GM21526 (cell line): ENCODE data around the gene HACE1.

ENCODE experiments used
- ATAC-seq: cut with Tn5 transposase; IDR thresholded peaks from one replicate; pipeline ENCODE4 v1.9.1; 2021; ENCODE audit warnings: moderate library complexity; ENCODE audit not compliant: unreplicated experiment, low FRiP score

The HACE1 gene

DNA sequence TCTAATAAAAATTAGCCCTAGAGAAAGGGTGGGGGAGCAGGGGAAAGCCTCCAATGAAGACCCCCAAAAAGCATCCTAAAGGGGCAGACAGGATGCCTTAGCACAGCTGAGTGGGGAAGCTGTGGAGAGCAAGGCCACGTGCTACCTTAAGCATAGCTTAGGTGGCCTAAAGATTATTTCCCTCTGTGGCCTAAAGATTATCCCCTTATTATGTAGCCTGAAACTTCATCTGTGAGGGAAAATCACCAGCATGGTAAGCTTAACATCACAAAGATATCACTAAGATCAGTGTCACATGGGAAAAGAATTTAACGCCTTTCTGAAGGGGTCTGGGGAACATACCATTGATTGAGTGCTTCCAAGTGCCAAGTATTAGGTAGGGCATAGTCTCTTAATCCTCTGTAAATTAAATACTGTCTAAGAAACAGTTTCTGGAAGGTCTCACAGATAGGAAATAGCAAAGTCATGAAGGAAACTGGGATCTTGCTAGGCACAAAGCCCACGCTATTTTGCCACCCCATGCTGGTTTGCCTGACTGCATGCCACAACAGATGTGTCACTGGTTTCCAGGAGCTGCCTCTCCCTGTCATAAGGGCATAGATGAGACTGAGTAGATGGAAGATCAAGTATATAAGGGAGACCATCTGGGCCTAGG lies 170.0 kb downstream of the HACE1 start:
- ATAC-seq: no peak

- ATAC-seq: peak; percentile 67
Measured at GRCh38 chr6:104688283-104688969, 171.3 kb downstream of the HACE1 start.

DNA sequence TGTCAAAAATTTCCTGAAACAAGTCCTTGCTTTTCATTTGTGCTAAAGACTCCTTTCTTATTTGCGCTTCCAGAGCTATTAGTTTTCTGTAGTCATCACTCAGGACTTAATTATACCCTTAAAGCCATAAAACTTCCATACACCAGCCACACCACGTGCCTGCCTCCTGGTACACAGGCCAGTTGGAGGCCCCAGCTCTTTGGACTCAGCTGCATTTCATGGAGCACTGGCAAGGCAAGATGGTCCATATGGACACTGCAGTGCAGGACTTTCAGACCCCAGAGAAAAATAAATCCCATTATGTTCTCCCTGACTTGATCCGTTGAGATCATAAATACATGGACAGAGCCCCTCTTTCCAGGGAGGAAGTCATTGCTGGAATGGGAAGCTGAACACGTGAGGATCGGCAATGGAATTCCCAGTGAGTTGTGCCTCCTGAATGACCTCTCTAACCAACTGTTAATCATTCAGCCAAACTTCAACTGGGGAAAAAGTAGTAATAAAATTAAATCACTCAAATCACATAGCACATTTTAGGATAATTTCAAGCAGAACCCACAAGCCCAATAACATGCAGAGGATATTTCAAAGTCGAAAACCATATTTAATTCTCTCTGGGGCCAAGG lies 173.1 kb downstream of the HACE1 start:
- ATAC-seq: no peak

DNA sequence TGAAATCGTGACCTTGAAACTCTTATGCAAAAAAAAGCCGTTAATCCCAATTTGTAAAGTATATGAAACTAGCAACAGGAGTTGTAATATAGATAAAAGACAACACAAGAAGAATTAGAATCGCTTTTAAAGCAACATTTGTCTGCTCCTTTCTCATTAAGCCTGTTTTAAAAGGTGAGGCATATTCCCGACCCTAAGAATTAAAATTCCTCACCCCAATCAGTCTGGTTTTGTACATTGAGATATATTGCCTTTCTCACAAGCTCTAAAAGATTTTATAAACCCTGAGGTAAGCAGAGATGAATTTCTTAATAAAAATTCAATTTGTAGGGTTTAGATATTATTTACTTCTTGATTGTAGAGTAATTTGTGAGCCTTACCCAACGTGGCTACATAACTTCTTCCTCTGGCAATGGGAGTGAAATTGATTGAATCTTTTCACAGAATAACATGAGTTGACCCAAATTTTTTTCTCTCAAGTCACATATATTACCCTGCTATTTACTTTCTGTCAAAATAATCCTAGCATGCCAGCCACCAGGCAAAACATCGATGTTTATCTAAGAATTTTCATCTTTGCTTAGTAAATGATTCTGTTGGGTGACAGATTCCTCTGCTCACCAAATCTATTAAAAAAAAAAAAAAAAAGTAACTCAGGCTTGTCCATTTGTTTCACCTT lies 173.7 kb downstream of the HACE1 start:
- ATAC-seq: no peak

GRCh38 chr6:104684911-104685415 lies 174.8 kb downstream of the HACE1 start:
- ATAC-seq: no peak

- ATAC-seq: no peak
Measured at GRCh38 chr6:104683809-104684208, 175.9 kb downstream of the HACE1 start.

DNA sequence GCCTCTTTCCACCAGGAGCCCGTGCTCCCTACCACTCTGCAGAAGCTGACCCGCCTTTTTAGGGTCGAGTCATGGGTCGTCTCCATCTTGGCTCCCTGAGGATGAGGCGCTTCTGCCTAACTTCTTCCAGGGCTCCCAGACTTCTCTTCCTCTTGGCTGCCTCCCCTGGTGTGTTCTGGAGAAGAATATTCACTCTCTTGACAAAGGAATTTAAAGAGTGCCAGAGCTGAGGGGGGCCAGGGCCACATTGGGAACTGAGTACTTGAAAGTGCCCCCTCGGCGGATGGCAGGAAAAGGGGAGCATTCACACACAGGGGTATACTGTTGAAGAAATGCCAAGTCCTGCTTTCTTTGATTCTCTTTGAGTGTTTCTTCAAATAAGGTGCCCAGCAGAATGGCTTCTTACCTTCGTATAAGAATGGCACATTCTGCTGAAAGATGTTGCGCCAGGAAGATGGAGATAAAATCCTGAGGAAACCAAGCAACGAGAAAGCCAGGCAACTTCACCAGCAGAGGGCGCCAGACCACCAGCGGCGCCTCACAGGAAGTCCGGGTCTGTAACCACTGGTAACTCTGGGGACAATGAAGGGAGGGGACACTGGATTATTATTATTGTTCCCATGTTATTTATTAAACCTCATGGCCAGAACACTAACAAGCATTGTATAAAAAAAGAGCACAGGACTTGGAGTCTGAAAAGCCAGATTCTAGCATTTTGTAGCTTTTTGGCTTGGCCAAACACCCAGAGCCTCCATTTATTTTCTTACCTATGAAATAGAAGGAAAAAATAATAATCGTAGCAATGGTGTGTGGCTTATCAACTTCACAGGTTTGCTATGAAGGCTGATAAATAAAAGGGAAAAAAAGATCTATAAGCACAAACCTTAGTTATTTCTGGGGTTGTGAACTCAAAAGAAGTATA lies 176.7 kb downstream of the HACE1 start:
- ATAC-seq: peak; percentile 87

- ATAC-seq: no peak
Measured at GRCh38 chr6:104680539-104680938, 179.2 kb downstream of the HACE1 start.

GRCh38 chr6:104679971-104680370 lies 179.7 kb downstream of the HACE1 start:
- no peak for ATAC-seq
